Activated T-cell treated with anti-CD3 and anti-CD28 coated beads for 24 hours (primary cell): ENCODE measurements around the gene HAPSTR1.
"Not testable (repeated sequence)": the region's sequence is repeated elsewhere in the genome, so short reads cannot be mapped to it uniquely, and the experiment has no call there.

ENCODE experiments used
- DNase-seq: peaks from one replicate; pipeline ENCODE4 v3.0.0-alpha.2; 2020; ENCODE audit warnings: low read depth

HAPSTR1 gene

GRCh38 chr16:9090960-9091866 is at the start of gene HAPSTR1:
HAPSTR1 (plus strand) TSS chr16:9091644; CDS start chr16:9092045, 401 bp downstream.
- DNase-seq = peak; percentile 99

GRCh38 chr16:9042533-9042932 is 48.9 kb upstream of the HAPSTR1 start:
- DNase-seq = no peak

GRCh38 chr16:9042964-9043680 is 48.3 kb upstream of the HAPSTR1 start:
- DNase-seq = no peak

GRCh38 chr16:9045562-9045961 is 45.9 kb upstream of the HAPSTR1 start:
- not testable (repeated sequence) for DNase-seq

- no peak for DNase-seq
These were observed 44.8 kb upstream of the HAPSTR1 start for GRCh38 chr16:9046667-9047055.

- peak; percentile 56 for DNase-seq
These were observed 43.6 kb upstream of the HAPSTR1 start for GRCh38 chr16:9047689-9048301.

GRCh38 chr16:9048302-9048700 is 43.1 kb upstream of the HAPSTR1 start:
- DNase-seq = no peak

GRCh38 chr16:9049241-9049640 is 42.2 kb upstream of the HAPSTR1 start:
- no peak for DNase-seq

- no peak for DNase-seq
These were observed 41.2 kb upstream of the HAPSTR1 start for GRCh38 chr16:9050102-9050830.

GRCh38 chr16:9053006-9053601 is 38.3 kb upstream of the HAPSTR1 start:
- DNase-seq = no peak

GRCh38 chr16:9054460-9054859 is 37.0 kb upstream of the HAPSTR1 start:
- DNase-seq = no peak

GRCh38 chr16:9055115-9055514 is 36.3 kb upstream of the HAPSTR1 start:
- DNase-seq = no peak

GRCh38 chr16:9055661-9056060 is 35.8 kb upstream of the HAPSTR1 start:
- DNase-seq = no peak

GRCh38 chr16:9056061-9056460 is 35.4 kb upstream of the HAPSTR1 start:
- no peak for DNase-seq

GRCh38 chr16:9058211-9058610 is 33.2 kb upstream of the HAPSTR1 start:
- DNase-seq = no peak

- DNase-seq = no peak
These were observed 31.2 kb upstream of the HAPSTR1 start for GRCh38 chr16:9060225-9060624.

- DNase-seq = no peak
These were observed 30.1 kb upstream of the HAPSTR1 start for GRCh38 chr16:9061358-9061813.

GRCh38 chr16:9062301-9062700 is 29.1 kb upstream of the HAPSTR1 start:
- no peak for DNase-seq

- no peak for DNase-seq
These were observed 26.4 kb upstream of the HAPSTR1 start for GRCh38 chr16:9065077-9065476.

GRCh38 chr16:9068886-9069285 is 22.6 kb upstream of the HAPSTR1 start:
- no peak for DNase-seq

GRCh38 chr16:9070254-9070653 is 21.2 kb upstream of the HAPSTR1 start:
- no peak for DNase-seq

- no peak for DNase-seq
These were observed 20.1 kb upstream of the HAPSTR1 start for GRCh38 chr16:9071377-9071776.
